Spleen (tissue), 11 donors: Measurements from ENCODE around the gene ADORA2B. TPM values are rescaled to one million over a fixed set of nuclear protein-coding genes. Genes with fewer than 3 reads are reported as not detected.

ENCODE experiments used
- DNase-seq: peaks from one replicate; pipeline ENCODE4 v3.0.0-alpha.2; 2020
- H3K27ac ChIP-seq, 8 donors: fragments of 200-600 bp; sonication (generic) in 7 of 8; 1 replicate in 4 of 8; 2 replicates in 4 of 8; pipeline versions ENCODE4 v1.5.0 to v1.8.0; 2016 to 2021; ENCODE audit warnings: inconsistent platforms in 4 of 8, mild to moderate bottlenecking in 4 of 8, moderate library complexity in 1 of 8
- H3K27me3 ChIP-seq, 7 donors: fragments of 200-600 bp; sonication (generic) in 6 of 7; replicated peaks in 1 of 7; 1 replicate in 4 of 7; 2 replicates in 3 of 7; pipeline versions ENCODE4 v1.5.0 to v1.8.0; 2016 to 2021; ENCODE audit warnings: inconsistent platforms in 3 of 7, mild to moderate bottlenecking in 1 of 7
- H3K36me3 ChIP-seq, 6 donors: fragments of 200-600 bp; sonication (generic) in 5 of 6; 1 replicate in 4 of 6; 2 replicates in 2 of 6; pipeline versions ENCODE4 v1.5.0 to v1.8.0; 2016 to 2021; ENCODE audit warnings: inconsistent platforms in 2 of 6
- H3K4me1 ChIP-seq, 6 donors: fragments of 200-600 bp; sonication (generic) in 5 of 6; 1 replicate in 3 of 6; 2 replicates in 3 of 6; pipeline versions ENCODE4 v1.5.0 to v1.8.0; 2016 to 2021; ENCODE audit warnings: inconsistent platforms in 3 of 6
- H3K4me3 ChIP-seq, 8 donors: fragments of 200-600 bp; sonication (generic) in 7 of 8; 1 replicate in 4 of 8; 2 replicates in 4 of 8; pipeline versions ENCODE4 v1.5.0 to v1.8.0; 2016 to 2021; ENCODE audit warnings: inconsistent platforms in 4 of 8, mild to moderate bottlenecking in 4 of 8, moderate library complexity in 2 of 8
- H3K9me3 ChIP-seq, 8 donors: fragments of 200-600 bp; sonication (generic) in 7 of 8; 1 replicate in 4 of 8; 2 replicates in 4 of 8; pipeline versions ENCODE4 v1.5.0 to v1.8.0; 2016 to 2021; ENCODE audit warnings: inconsistent platforms in 4 of 8
- POLR2A ChIP-seq, 3 donors: fragments of 450-650 bp; IDR thresholded peaks; one replicate each; pipeline ENCODE4 v1.5.1; 2017; ENCODE audit warnings: antibody characterized with exemption in 3 of 3, mild to moderate bottlenecking in 1 of 3
- POLR2AphosphoS5 ChIP-seq, 3 donors: sonication (generic); formaldehyde crosslinking; IDR thresholded peaks; one replicate each; pipeline ENCODE4 v1.5.1; 2017; ENCODE audit warnings: antibody characterized with exemption in 3 of 3
- WGBS, 5 donors: extraction: QIAGEN DNeasy Blood & Tissue Kit in 3 of 5; methylation state at CpG; one replicate each; pipeline versions ENCODE4 v1.1.5 to v1.1.7; 2013 to 2018; 5-methylcytosine and 5-hydroxymethylcytosine counted together
- intact Hi-C: fragments of 100-400 bp; cut with DNase I; formaldehyde crosslinking; loops from one replicate; pipeline ENCODE4 v1.15.0; 2023; ENCODE audit warnings: low total_unique reads
- polyA plus RNA-seq, 3 donors: library from polyadenylated mRNA; stranded (reverse); fragments of 200-250 nt; gene quantifications; one replicate each; pipeline ENCODE4 v1.2.1, GENCODE V29; 2013
- total RNA-seq, 7 donors: library from RNA; depleted of rRNA in 3 of 7; stranded (reverse); fragments of >200 nt in 3 of 7; fragmentation: NEBNext Ultra II Directional in 4 of 7; extraction: Animal tissue kit (Norgen Biotek cat#: 25700) in 4 of 7; gene quantifications; one replicate each; pipeline versions ENCODE4 v1.1.0 to v1.2.1, GENCODE V29; 2016 to 2021
- TF ChIP-seq, protein P1 (sequence below), 11 experiments: fragments of 200-600 bp in 7 of 11; fragments of 450-650 bp in 4 of 11; sonication (generic) in 4 of 11; IDR thresholded peaks in 8 of 11; conservative IDR thresholded peaks in 3 of 11; 1 replicate in 7 of 11; 2 replicates in 4 of 11; pipeline versions ENCODE4 v1.4.0 to v1.8.0; 2016 to 2021; ENCODE audit warnings: antibody characterized with exemption in 11 of 11, inconsistent platforms in 4 of 11, mild to moderate bottlenecking in 1 of 11
- donor health status: healthy with polysubstance abuse.
- donor health status: DM: no; HTN: no; CAD: no; lungs with moderate emphysema.
- donor health status: DM: no; HTN: no; CAD: no.
- donor health status: Bipolar disorder and iron deficiency.
- donor health status: healthy.
- donor health status: DM: no; HTN: no; CAD: no.
- donor health status: DM: yes; HTN: yes; CAD: no.

Gene ADORA2B
- total and polyA plus RNA-seq, 10 donors = 0.13 to 2.7 (median 0.77) TPM; not detected in 2

DNA sequence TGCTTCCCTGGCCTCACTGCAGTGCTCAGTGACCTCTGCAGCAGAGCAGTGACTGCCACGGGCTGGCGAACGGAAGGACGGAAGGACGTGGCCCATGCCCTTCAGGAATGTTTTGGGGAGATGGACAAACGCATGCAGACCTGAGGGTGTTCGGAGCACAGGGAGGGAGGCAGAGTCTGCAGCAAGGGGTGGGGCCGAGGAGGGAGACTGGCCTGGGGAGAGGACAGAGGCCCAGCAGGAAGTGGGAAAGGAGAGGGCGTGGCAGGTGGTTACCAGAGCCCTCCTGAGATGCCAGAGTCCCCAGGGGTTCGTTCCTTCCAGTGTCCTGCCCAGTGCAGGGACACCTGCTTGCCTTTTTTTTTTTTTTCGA lies 21.9 kb downstream of the ADORA2B start:
- 26 to 50% (median 44%) methylated on average over 11 of the region's 11 CpGs for WGBS, 5 donors
- peak; percentile 47 for DNase-seq
- Histone ChIP-seq H3K36me3 (no peaks in the 10 kb centered on the region), H3K9me3 (no peaks in the 10 kb centered on the region), H3K4me1 (peaks cover 0 to 23% (median 13%) of the 10 kb centered on the region in 6 donors), H3K4me3 (peak overlapping the region in 1 of 8 donors; percentile 14), H3K27ac (peak overlapping the region in 5 of 8 donors; percentile 14 to 65 (median 49)), H3K27me3 (peaks cover 0 to 21% (median 0%) of the 10 kb centered on the region in 7 donors)
- no peak for TF ChIP-seq POLR2AphosphoS5 (IDR thresholded peaks at IDR 0.05)
- TF ChIP-seq POLR2A (IDR thresholded peaks at IDR 0.05) = no peak
- TF ChIP-seq, protein P1, sequence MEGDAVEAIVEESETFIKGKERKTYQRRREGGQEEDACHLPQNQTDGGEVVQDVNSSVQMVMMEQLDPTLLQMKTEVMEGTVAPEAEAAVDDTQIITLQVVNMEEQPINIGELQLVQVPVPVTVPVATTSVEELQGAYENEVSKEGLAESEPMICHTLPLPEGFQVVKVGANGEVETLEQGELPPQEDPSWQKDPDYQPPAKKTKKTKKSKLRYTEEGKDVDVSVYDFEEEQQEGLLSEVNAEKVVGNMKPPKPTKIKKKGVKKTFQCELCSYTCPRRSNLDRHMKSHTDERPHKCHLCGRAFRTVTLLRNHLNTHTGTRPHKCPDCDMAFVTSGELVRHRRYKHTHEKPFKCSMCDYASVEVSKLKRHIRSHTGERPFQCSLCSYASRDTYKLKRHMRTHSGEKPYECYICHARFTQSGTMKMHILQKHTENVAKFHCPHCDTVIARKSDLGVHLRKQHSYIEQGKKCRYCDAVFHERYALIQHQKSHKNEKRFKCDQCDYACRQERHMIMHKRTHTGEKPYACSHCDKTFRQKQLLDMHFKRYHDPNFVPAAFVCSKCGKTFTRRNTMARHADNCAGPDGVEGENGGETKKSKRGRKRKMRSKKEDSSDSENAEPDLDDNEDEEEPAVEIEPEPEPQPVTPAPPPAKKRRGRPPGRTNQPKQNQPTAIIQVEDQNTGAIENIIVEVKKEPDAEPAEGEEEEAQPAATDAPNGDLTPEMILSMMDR (IDR thresholded peaks at IDR 0.05 in 8 of 11, conservative IDR thresholded peaks at IDR 0.05 in 3 of 11) = no peak
- intact Hi-C loops = no loop called here

DNA sequence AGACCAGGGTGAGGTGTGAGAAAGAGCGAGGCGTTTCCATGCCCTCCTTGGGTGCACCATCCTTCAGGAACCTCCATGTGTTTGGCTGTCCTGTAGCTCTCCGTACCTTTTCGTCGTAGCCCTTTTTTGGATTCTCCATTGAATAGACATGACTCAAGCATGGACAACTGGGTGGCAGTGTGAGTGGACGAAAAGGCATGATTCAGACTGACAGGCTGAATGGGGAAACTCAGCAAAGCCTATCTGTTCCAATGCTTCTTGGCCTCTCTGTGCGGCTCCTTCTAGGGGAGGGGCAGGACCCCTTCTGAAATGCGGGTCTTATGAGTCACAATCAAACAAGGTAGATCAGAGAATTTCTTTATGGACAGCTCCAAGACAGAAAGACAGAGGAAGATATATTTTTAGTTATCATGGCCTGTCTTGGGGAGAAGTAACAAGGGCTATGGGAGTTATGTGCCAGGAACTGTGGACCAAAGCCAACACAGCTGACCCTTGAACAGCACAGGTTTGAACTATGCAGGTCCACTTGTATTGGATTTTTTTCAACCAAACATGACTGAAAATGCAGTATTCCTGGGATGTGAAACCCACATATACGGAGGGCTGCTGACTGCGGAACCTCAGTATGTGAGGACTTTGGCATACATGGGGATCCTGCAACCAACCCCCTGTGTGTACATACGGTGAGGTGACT lies 22.9 kb downstream of the ADORA2B start:
- intact Hi-C loops = no loop called here
- Histone ChIP-seq H3K4me1 (peaks cover 0 to 23% (median 13%) of the 10 kb centered on the region in 6 donors), H3K4me3 (no peak overlapping the region), H3K9me3 (no peaks in the 10 kb centered on the region), H3K36me3 (no peaks in the 10 kb centered on the region), H3K27me3 (peaks cover 0 to 21% (median 0%) of the 10 kb centered on the region in 7 donors), H3K27ac (no peak overlapping the region)
- TF ChIP-seq, protein P1 (IDR thresholded peaks at IDR 0.05 in 8 of 11, conservative IDR thresholded peaks at IDR 0.05 in 3 of 11) = no peak
- TF ChIP-seq POLR2AphosphoS5 (IDR thresholded peaks at IDR 0.05) = no peak
- no peak for TF ChIP-seq POLR2A (IDR thresholded peaks at IDR 0.05)
- DNase-seq = no peak
- 86 to 93% (median 89%) methylated on average over 11 of the region's 11 CpGs for WGBS, 5 donors

DNA sequence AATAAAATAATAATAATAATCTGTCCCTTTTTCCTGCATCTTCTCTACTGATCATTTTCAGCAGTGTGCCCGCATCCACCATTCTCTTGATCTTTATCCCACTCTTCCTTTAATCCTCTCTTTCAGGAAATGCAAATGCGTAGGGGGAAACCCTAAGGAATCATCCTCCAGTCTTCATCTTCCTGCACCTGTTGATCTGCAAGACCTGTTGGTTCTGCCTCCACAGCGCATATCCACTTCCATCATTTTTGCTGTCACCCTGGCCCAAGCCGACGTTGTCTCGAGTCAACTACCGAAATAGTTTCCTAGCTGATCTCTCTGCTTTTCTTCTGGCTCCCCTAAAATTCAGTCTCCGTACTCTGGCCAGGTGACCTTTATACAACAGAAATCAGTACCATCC lies 24.5 kb downstream of the ADORA2B start:
- Histone ChIP-seq H3K27ac (no peak overlapping the region), H3K9me3 (no peaks in the 10 kb centered on the region), H3K4me3 (no peak overlapping the region), H3K4me1 (peaks cover 0 to 23% (median 13%) of the 10 kb centered on the region in 6 donors), H3K36me3 (peaks cover 0 to 4% (median 0%) of the 10 kb centered on the region in 6 donors), H3K27me3 (peaks cover 0 to 21% (median 0%) of the 10 kb centered on the region in 7 donors)
- TF ChIP-seq POLR2AphosphoS5 (IDR thresholded peaks at IDR 0.05) (no peak), POLR2A (IDR thresholded peaks at IDR 0.05) (no peak)
- TF ChIP-seq, protein P1 (IDR thresholded peaks at IDR 0.05 in 8 of 11, conservative IDR thresholded peaks at IDR 0.05 in 3 of 11) = no peak
- no peak for DNase-seq
- 94 to 98% (median 96%) methylated on average over 8 of the region's 8 CpGs for WGBS, 5 donors
- intact Hi-C loops = no loop called here

DNA sequence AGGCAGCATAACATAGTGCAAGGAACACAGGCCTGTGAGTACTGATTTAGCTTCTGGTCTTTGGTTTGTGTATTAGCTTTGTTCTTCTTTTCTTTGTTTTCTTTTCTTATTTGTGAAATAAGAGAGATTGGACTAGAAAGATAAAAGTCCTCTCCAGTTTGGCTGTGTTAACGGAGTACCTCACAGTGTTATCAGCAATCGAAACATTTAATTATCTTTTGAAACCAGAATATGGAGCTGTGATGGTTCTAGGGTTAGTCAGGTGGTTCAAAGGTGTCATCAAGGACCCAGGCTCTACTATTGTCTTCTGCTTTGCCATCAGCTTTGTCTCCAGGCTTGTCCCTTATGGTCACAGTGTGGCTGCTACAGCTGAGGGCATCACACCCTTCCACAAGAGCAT lies 25.6 kb downstream of the ADORA2B start:
- peaks cover 0 to 14% (median 0%) of the 10 kb centered on the region in 6 donors for H3K36me3 ChIP-seq
- peaks cover 0 to 21% (median 0%) of the 10 kb centered on the region in 7 donors for H3K27me3 ChIP-seq
- intact Hi-C loops = no loop called here
- H3K4me3 ChIP-seq = no peak overlapping the region
- peaks cover 0 to 21% (median 13%) of the 10 kb centered on the region in 6 donors for H3K4me1 ChIP-seq
- no peak overlapping the region for H3K27ac ChIP-seq
- TF ChIP-seq POLR2AphosphoS5 (IDR thresholded peaks at IDR 0.05) (no peak), POLR2A (IDR thresholded peaks at IDR 0.05) (no peak)
- TF ChIP-seq, protein P1 (IDR thresholded peaks at IDR 0.05 in 8 of 11, conservative IDR thresholded peaks at IDR 0.05 in 3 of 11) = no peak
- H3K9me3 ChIP-seq = no peaks in the 10 kb centered on the region
- 96 to 98% (median 96%) methylated on average over 2 of the region's 2 CpGs for WGBS, 5 donors
- no peak for DNase-seq
